H9 (cell line): ENCODE data around the gene KRT9. TPM values are rescaled to one million over a fixed set of nuclear protein-coding genes. Genes with fewer than 3 reads are reported as not detected.

Source experiments
- DNase-seq: peaks from one replicate; pipeline ENCODE4 v3.0.0-alpha.2; 2017
- H2AFZ ChIP-seq: one replicate; pipeline ENCODE4 v1.6.1; 2013; ENCODE audit warnings: mild to moderate bottlenecking, low read length, control low read depth, moderate library complexity
- H2AK5ac ChIP-seq: 2 replicates; pipeline ENCODE4 v1.6.1; 2013; ENCODE audit warnings: low read length, control low read depth, mixed read lengths; ENCODE audit not compliant: insufficient read length
- H2BK120ac ChIP-seq: one replicate; pipeline ENCODE4 v1.6.1; 2013; ENCODE audit warnings: low read depth, mild to moderate bottlenecking, low read length, control low read depth, inconsistent platforms; ENCODE audit not compliant: poor library complexity, severe bottlenecking
- H2BK12ac ChIP-seq: 2 replicates; pipeline ENCODE4 v1.6.1; 2013; ENCODE audit warnings: low read length, control low read depth, mixed read lengths, low read depth; ENCODE audit not compliant: insufficient read length
- H2BK15ac ChIP-seq: 2 replicates; pipeline ENCODE4 v1.6.1; 2013; ENCODE audit warnings: low read depth, low read length, control low read depth
- H2BK20ac ChIP-seq: one replicate; pipeline ENCODE4 v1.6.1; 2013; ENCODE audit warnings: low read depth, mild to moderate bottlenecking, low read length, control low read depth, inconsistent platforms; ENCODE audit not compliant: poor library complexity, severe bottlenecking
- H2BK5ac ChIP-seq: 2 replicates; pipeline ENCODE4 v1.6.1; 2013; ENCODE audit warnings: low read length, control low read depth, mixed read lengths; ENCODE audit not compliant: insufficient read length
- H3K14ac ChIP-seq: 2 replicates; pipeline ENCODE4 v1.6.1; 2013; ENCODE audit warnings: low read length, control low read depth; ENCODE audit not compliant: insufficient read depth
- H3K18ac ChIP-seq: 2 replicates; pipeline ENCODE4 v1.6.1; 2013; ENCODE audit warnings: low read depth, mild to moderate bottlenecking, mixed read lengths, low read length, control low read depth; ENCODE audit not compliant: insufficient read length
- H3K23ac ChIP-seq: 2 replicates; pipeline ENCODE4 v1.6.1; 2013; ENCODE audit warnings: low read length, control low read depth, mixed read lengths, low read depth; ENCODE audit not compliant: insufficient read length
- H3K23me2 ChIP-seq: 2 replicates; pipeline ENCODE4 v1.6.1; 2013; ENCODE audit warnings: low read depth, mild to moderate bottlenecking, mixed read lengths, low read length, control low read depth; ENCODE audit not compliant: insufficient read length, poor library complexity, severe bottlenecking
- H3K27ac ChIP-seq: 2 replicates; pipeline ENCODE4 v1.5.1; 2013; ENCODE audit warnings: low read length, control low read depth, mixed read lengths, low read depth; ENCODE audit not compliant: insufficient read length
- H3K27me3 ChIP-seq: 2 replicates; pipeline ENCODE4 v1.6.1; 2013; ENCODE audit warnings: low read length, control low read depth, inconsistent platforms; ENCODE audit not compliant: insufficient read depth
- H3K4ac ChIP-seq: 2 replicates; pipeline ENCODE4 v1.6.1; 2013; ENCODE audit warnings: low read depth, mild to moderate bottlenecking, control low read depth, inconsistent platforms, low read length, moderate library complexity
- H3K4me1 ChIP-seq: 2 replicates; pipeline ENCODE4 v1.6.1; 2013; ENCODE audit warnings: low read length, control low read depth, inconsistent platforms; ENCODE audit not compliant: insufficient read depth
- H3K4me2 ChIP-seq: 2 replicates; pipeline ENCODE4 v1.6.1; 2013; ENCODE audit warnings: low read length, control low read depth, mixed read lengths; ENCODE audit not compliant: insufficient read length, insufficient read depth
- H3K56ac ChIP-seq: 2 replicates; pipeline ENCODE4 v1.6.1; 2013; ENCODE audit warnings: low read depth, mild to moderate bottlenecking, mixed read lengths, low read length, control low read depth; ENCODE audit not compliant: insufficient read length
- H3K79me1 ChIP-seq: 2 replicates; pipeline ENCODE4 v1.6.1; 2013; ENCODE audit warnings: low read depth, mild to moderate bottlenecking, moderate library complexity, low read length, control low read depth, inconsistent platforms; ENCODE audit not compliant: insufficient read depth, poor library complexity, severe bottlenecking
- H3K79me2 ChIP-seq: 2 replicates; pipeline ENCODE4 v1.6.1; 2013; ENCODE audit warnings: low read length, control low read depth, inconsistent platforms; ENCODE audit not compliant: insufficient read depth
- H3K9ac ChIP-seq: 2 replicates; pipeline ENCODE4 v1.6.1; 2013; ENCODE audit warnings: low read length, control low read depth, mixed read lengths; ENCODE audit not compliant: insufficient read length; ENCODE audit errors: extremely low read depth
- H3K9me3 ChIP-seq: one replicate; pipeline ENCODE4 v1.6.1; 2013; ENCODE audit warnings: low read depth, low read length, inconsistent platforms; ENCODE audit not compliant: control insufficient read depth
- H3T11ph ChIP-seq: one replicate; pipeline ENCODE4 v1.6.1; 2013; ENCODE audit warnings: mild to moderate bottlenecking, low read length, control low read depth, inconsistent platforms
- H4K20me1 ChIP-seq: one replicate; pipeline ENCODE4 v1.6.1; 2013; ENCODE audit not compliant: control insufficient read depth, insufficient read length, insufficient read depth
- H4K5ac ChIP-seq: 2 replicates; pipeline ENCODE4 v1.6.1; 2013; ENCODE audit warnings: low read depth, mild to moderate bottlenecking, mixed read lengths, low read length, control low read depth; ENCODE audit not compliant: insufficient read length
- H4K8ac ChIP-seq: replicated peaks from 2 replicates; pipeline ENCODE4 v1.6.1; 2013; ENCODE audit warnings: low read length, control low read depth, mixed read lengths, low read depth; ENCODE audit not compliant: insufficient read length
- H4K91ac ChIP-seq: 2 replicates; pipeline ENCODE4 v1.6.1; 2013; ENCODE audit warnings: low read depth, mild to moderate bottlenecking, moderate library complexity, mixed read lengths, low read length, control low read depth; ENCODE audit not compliant: insufficient read length
- H3K27ac Mint-ChIP-seq, 3 experiments: 2 replicates in 2 of 3; 3 replicates in 1 of 3; pipeline ENCODE4 v1.8.0; 2020 to 2021; ENCODE audit warnings: mixed read lengths in 3 of 3, mild to moderate bottlenecking in 1 of 3, moderate library complexity in 1 of 3
- H3K27me3 Mint-ChIP-seq: 2 replicates; pipeline ENCODE4 v1.8.0; 2021; ENCODE audit warnings: low read depth, mild to moderate bottlenecking, moderate library complexity, mixed read lengths
- H3K36me3 Mint-ChIP-seq, 3 experiments: 2 replicates in 2 of 3; 3 replicates in 1 of 3; pipeline ENCODE4 v1.8.0; 2020 to 2021; ENCODE audit warnings: low read depth in 3 of 3, mixed read lengths in 3 of 3; ENCODE audit not compliant: insufficient read depth in 1 of 3
- H3K4me1 Mint-ChIP-seq, 2 experiments: 2 replicates each; pipeline ENCODE4 v1.8.0; 2020; ENCODE audit warnings: mixed read lengths in 2 of 2
- H3K4me3 Mint-ChIP-seq, 2 experiments: 2 replicates in 1 of 2; 3 replicates in 1 of 2; pipeline ENCODE4 v1.8.0; 2020 to 2021; ENCODE audit warnings: mild to moderate bottlenecking in 2 of 2, mixed read lengths in 2 of 2, moderate library complexity in 1 of 2
- H3K9me3 Mint-ChIP-seq, 2 experiments: 2 replicates in 1 of 2; 3 replicates in 1 of 2; pipeline ENCODE4 v1.8.0; 2020; ENCODE audit warnings: mild to moderate bottlenecking in 2 of 2, mixed read lengths in 2 of 2, moderate library complexity in 1 of 2
- WGBS: extraction: QIAGEN DNeasy Blood & Tissue Kit; methylation state at CpG from one replicate; pipeline ENCODE4 v1.1.7; 2013; ENCODE audit warnings: missing lambda C conversion rate, low lambda C conversion rate, mixed read lengths; ENCODE audit not compliant: insufficient read length; ENCODE audit errors: extremely low coverage; 5-methylcytosine and 5-hydroxymethylcytosine counted together
- total RNA-seq: library from RNA; stranded (reverse); gene quantifications from 2 replicates; pipeline ENCODE4 v1.2.1, GENCODE V29; 2021
- TF ChIP-seq, protein P1 (sequence below): fragments of 200-600 bp; sonication (generic); conservative IDR thresholded peaks from 3 replicates; pipeline ENCODE4 v1.8.0; 2021; ENCODE audit warnings: antibody characterized with exemption, mild to moderate bottlenecking

The KRT9 gene
- total RNA-seq, 1 experiment from 2014 or later: not detected

DNA sequence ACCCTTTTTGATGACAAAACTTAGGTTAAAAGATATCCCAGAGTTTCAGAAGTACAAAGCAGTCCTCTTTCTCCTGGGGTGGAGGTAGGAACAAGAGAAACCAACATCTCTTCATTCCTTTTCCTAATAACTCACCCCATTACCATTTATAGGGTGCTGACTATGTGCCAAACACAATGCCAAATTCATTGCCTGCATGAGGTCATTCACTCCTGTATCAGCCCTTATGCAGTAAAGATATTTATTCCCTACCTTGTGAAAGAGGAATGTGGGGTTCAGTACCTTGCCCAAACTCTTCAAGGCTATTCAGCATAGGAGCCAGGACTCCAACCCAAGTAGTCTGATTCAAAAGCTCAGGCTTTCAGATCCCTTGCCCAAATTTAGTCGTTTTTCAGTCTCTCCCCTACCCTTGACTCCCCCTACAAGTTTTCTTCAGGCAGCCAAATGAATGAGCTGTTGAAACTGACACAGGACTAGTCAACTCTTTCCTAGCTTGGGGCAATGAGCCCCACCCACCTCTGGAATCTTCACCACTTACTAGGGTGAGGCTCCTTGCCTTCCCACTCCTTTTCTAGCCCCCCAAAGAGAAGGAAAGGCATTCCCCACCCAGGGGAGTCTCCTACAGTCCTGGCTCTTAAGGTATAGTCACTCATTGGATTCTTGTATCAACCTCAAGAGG is 9.0 kb upstream of the KRT9 start:
- no peak overlapping the region for H2AFZ ChIP-seq
- H3K56ac ChIP-seq: no peak overlapping the region
- TF ChIP-seq, protein P1, sequence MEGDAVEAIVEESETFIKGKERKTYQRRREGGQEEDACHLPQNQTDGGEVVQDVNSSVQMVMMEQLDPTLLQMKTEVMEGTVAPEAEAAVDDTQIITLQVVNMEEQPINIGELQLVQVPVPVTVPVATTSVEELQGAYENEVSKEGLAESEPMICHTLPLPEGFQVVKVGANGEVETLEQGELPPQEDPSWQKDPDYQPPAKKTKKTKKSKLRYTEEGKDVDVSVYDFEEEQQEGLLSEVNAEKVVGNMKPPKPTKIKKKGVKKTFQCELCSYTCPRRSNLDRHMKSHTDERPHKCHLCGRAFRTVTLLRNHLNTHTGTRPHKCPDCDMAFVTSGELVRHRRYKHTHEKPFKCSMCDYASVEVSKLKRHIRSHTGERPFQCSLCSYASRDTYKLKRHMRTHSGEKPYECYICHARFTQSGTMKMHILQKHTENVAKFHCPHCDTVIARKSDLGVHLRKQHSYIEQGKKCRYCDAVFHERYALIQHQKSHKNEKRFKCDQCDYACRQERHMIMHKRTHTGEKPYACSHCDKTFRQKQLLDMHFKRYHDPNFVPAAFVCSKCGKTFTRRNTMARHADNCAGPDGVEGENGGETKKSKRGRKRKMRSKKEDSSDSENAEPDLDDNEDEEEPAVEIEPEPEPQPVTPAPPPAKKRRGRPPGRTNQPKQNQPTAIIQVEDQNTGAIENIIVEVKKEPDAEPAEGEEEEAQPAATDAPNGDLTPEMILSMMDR: no peak
- H3K4me1 Mint-ChIP-seq: peaks cover 14 to 21% of the 10 kb centered on the region in 2 experiments
- no peak overlapping the region for H3K4me3 Mint-ChIP-seq
- no peak overlapping the region for H3K27ac Mint-ChIP-seq
- no peak overlapping the region for H3K27ac ChIP-seq
- WGBS: no CpG with 5 or more reads among the region's 1 CpG
- H3K36me3 Mint-ChIP-seq: no peaks in the 10 kb centered on the region; a peak in 1 of 7 replicates
- no peak overlapping the region for H2BK20ac ChIP-seq
- H3K27me3 Mint-ChIP-seq: peaks cover 30% of the 10 kb centered on the region
- no peaks in the 10 kb centered on the region for H4K20me1 ChIP-seq
- no peaks in the 10 kb centered on the region for H3K9me3 ChIP-seq
- no peaks in the 10 kb centered on the region; the same call in 1 of the 2 replicates for H3K4me1 ChIP-seq
- no peaks in the 10 kb centered on the region for H3K79me1 ChIP-seq
- H2BK5ac ChIP-seq: no peak overlapping the region
- H2AK5ac ChIP-seq: no peak overlapping the region
- H3K9ac ChIP-seq: no peak overlapping the region
- no peak overlapping the region for H2BK120ac ChIP-seq
- no peak overlapping the region for H3K14ac ChIP-seq
- DNase-seq: no peak
- H3K23ac ChIP-seq: no peak overlapping the region
- peaks cover 0 to 4% of the 10 kb centered on the region in 2 experiments; a peak in 1 of 5 replicates for H3K9me3 Mint-ChIP-seq
- no peak overlapping the region for H4K5ac ChIP-seq
- H2BK15ac ChIP-seq: no peak overlapping the region
- no peak overlapping the region for H3T11ph ChIP-seq
- no peaks in the 10 kb centered on the region for H3K79me2 ChIP-seq
- no peak overlapping the region for H3K18ac ChIP-seq
- no peak overlapping the region for H3K4me2 ChIP-seq
- no peak overlapping the region for H4K8ac ChIP-seq
- no peak overlapping the region for H4K91ac ChIP-seq
- no peak overlapping the region for H2BK12ac ChIP-seq
- no peaks in the 10 kb centered on the region for H3K23me2 ChIP-seq
- no peak overlapping the region for H3K4ac ChIP-seq
- H3K27me3 ChIP-seq: no peaks in the 10 kb centered on the region
